Endodermal cell (in vitro differentiated cells): Measurements from ENCODE around the gene GP9. TPM values are rescaled to one million over a fixed set of nuclear protein-coding genes. Genes with fewer than 3 reads are reported as not detected.

ENCODE experiments used
- DNase-seq: peaks from one replicate; pipeline ENCODE4 v3.0.0-alpha.2; 2017
- H3K27ac ChIP-seq: 2 replicates; pipeline ENCODE4 v1.5.1; 2013; ENCODE audit warnings: mild to moderate bottlenecking, low read depth, low read length, moderate library complexity
- H3K27me3 ChIP-seq: 2 replicates; pipeline ENCODE4 v1.6.1; 2013; ENCODE audit warnings: mild to moderate bottlenecking, low read length, moderate library complexity; ENCODE audit not compliant: insufficient read depth, control insufficient read depth, poor library complexity, severe bottlenecking
- H3K36me3 ChIP-seq: 2 replicates; pipeline ENCODE4 v1.7.0; 2013; ENCODE audit warnings: mild to moderate bottlenecking, low read length, moderate library complexity; ENCODE audit not compliant: control insufficient read depth, insufficient read depth
- H3K4me1 ChIP-seq: one replicate; pipeline ENCODE4 v1.7.0; 2013; ENCODE audit warnings: low read length; ENCODE audit not compliant: control insufficient read depth, insufficient read depth
- H3K4me3 ChIP-seq: 2 replicates; pipeline ENCODE4 v1.5.1; 2013; ENCODE audit warnings: mild to moderate bottlenecking, low read length, moderate library complexity
- H3K9ac ChIP-seq: 2 replicates; pipeline ENCODE4 v1.6.1; 2013; ENCODE audit warnings: mild to moderate bottlenecking, low read length, moderate library complexity; ENCODE audit not compliant: poor library complexity, severe bottlenecking; ENCODE audit errors: extremely low read depth
- H3K9me3 ChIP-seq: 2 replicates; pipeline ENCODE4 v1.6.1; 2013; ENCODE audit warnings: mild to moderate bottlenecking, low read length, moderate library complexity; ENCODE audit not compliant: control insufficient read depth
- H3K27ac Mint-ChIP-seq: 2 replicates; pipeline ENCODE4 v1.8.0; 2020; ENCODE audit warnings: mixed read lengths
- H3K27me3 Mint-ChIP-seq: 2 replicates; pipeline ENCODE4 v1.8.0; 2021; ENCODE audit warnings: mild to moderate bottlenecking, mixed read lengths; ENCODE audit not compliant: insufficient read depth
- H3K36me3 Mint-ChIP-seq: 2 replicates; pipeline ENCODE4 v1.8.0; 2020; ENCODE audit warnings: low read depth, mixed read lengths
- H3K4me1 Mint-ChIP-seq: 2 replicates; pipeline ENCODE4 v1.8.0; 2020; ENCODE audit warnings: mixed read lengths
- H3K4me3 Mint-ChIP-seq: 2 replicates; pipeline ENCODE4 v1.8.0; 2020; ENCODE audit warnings: mild to moderate bottlenecking, moderate library complexity, mixed read lengths
- H3K9me3 Mint-ChIP-seq: 2 replicates; pipeline ENCODE4 v1.8.0; 2020; ENCODE audit warnings: mild to moderate bottlenecking, mixed read lengths
- WGBS, 2 experiments: methylation state at CpG; one replicate each; pipeline versions ENCODE4 v1.1.5 to v1.1.7; 2013; ENCODE audit warnings: missing lambda C conversion rate in 2 of 2, mixed read lengths in 1 of 2; ENCODE audit not compliant: insufficient coverage in 1 of 2, insufficient read length in 1 of 2; 5-methylcytosine and 5-hydroxymethylcytosine counted together
- total RNA-seq, 2 donors: library from RNA; stranded (reverse); fragmentation: NEBNext Ultra II Directional in 1 of 2; extraction: Animal tissue kit (Norgen Biotek cat#: 25700) in 1 of 2; gene quantifications; 2 replicates in 1 of 2; 3 replicates in 1 of 2; pipeline ENCODE4 v1.2.1, GENCODE V29; 2021
- TF ChIP-seq, protein P1 (sequence below): fragments of 200-600 bp; sonication (generic); conservative IDR thresholded peaks from 2 replicates; pipeline ENCODE4 v1.5.0; 2021; ENCODE audit warnings: antibody characterized with exemption, mild to moderate bottlenecking

GP9 gene
- total RNA-seq, 2 donors from 2014 or later: not detected

DNA sequence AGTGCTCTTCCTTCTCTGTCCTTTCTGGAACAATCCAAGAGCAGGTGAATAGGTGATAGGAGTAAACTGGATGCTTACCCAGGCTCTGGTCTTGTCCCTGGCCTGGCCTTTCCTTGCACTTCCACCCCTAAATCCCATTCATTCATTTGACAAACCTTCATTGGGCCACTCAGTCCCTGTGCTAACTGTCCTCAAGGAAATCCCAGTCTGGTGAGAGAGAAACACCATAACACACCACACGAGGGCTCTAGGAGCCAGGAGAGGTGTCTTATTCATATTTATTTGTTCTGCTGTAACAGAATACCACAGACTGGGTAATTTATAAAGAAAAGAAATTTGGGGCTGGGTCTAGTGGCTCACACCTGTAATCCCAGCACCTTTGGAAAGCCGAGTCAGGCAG is 36.7 kb upstream of the GP9 start:
- Histone ChIP-seq H3K9me3 (no peaks in the 10 kb centered on the region), H3K9ac (no peak overlapping the region), H3K27me3 (peaks cover 24% of the 10 kb centered on the region), H3K27ac (no peak overlapping the region), H3K36me3 (no peaks in the 10 kb centered on the region), H3K4me1 (no peaks in the 10 kb centered on the region), H3K4me3 (no peak overlapping the region)
- Mint-ChIP-seq H3K36me3 (no peaks in the 10 kb centered on the region), H3K27ac (no peak overlapping the region), H3K9me3 (peaks cover 12% of the 10 kb centered on the region), H3K4me1 (no peaks in the 10 kb centered on the region), H3K27me3 (peaks cover 67% of the 10 kb centered on the region), H3K4me3 (no peak overlapping the region)
- WGBS, 2 experiments: 83 to 98% methylated on average over 1 to 2 of the region's 2 CpGs
- peak; percentile 30 for DNase-seq
- TF ChIP-seq, protein P1, sequence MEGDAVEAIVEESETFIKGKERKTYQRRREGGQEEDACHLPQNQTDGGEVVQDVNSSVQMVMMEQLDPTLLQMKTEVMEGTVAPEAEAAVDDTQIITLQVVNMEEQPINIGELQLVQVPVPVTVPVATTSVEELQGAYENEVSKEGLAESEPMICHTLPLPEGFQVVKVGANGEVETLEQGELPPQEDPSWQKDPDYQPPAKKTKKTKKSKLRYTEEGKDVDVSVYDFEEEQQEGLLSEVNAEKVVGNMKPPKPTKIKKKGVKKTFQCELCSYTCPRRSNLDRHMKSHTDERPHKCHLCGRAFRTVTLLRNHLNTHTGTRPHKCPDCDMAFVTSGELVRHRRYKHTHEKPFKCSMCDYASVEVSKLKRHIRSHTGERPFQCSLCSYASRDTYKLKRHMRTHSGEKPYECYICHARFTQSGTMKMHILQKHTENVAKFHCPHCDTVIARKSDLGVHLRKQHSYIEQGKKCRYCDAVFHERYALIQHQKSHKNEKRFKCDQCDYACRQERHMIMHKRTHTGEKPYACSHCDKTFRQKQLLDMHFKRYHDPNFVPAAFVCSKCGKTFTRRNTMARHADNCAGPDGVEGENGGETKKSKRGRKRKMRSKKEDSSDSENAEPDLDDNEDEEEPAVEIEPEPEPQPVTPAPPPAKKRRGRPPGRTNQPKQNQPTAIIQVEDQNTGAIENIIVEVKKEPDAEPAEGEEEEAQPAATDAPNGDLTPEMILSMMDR: peak; percentile 60

DNA sequence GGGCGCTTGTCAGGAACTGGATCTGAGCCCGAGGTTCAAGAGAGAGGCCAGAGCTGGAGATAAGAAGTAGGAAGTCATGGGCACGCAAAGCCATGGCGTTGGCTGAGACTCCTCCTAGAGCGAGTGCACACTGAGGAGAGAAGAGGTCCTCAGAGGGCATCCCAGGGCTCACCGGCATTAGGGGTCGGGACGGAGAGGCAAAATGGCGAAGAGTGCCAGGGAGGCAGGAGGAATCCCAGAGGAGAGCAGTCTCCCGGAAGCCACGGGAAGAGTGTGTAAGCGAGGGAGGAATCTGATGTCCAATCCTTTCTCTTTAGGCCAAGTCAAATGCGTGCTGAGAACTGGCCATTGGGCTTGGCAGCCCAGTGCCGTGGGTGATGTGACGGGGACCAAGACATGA is 35.5 kb upstream of the GP9 start:
- Histone ChIP-seq H3K36me3 (no peaks in the 10 kb centered on the region), H3K27me3 (peaks cover 24% of the 10 kb centered on the region), H3K9ac (no peak overlapping the region), H3K9me3 (peaks cover under 1% of the 10 kb centered on the region), H3K4me3 (no peak overlapping the region), H3K4me1 (no peaks in the 10 kb centered on the region), H3K27ac (no peak overlapping the region)
- WGBS, 2 experiments: 91% methylated on average over 14 to 15 of the region's 15 CpGs
- TF ChIP-seq, protein P1: no peak
- Mint-ChIP-seq H3K27ac (no peak overlapping the region), H3K27me3 (peaks cover 69% of the 10 kb centered on the region), H3K36me3 (no peaks in the 10 kb centered on the region), H3K9me3 (peaks cover 15% of the 10 kb centered on the region), H3K4me3 (no peak overlapping the region), H3K4me1 (no peaks in the 10 kb centered on the region)
- peak; percentile 39 for DNase-seq

DNA sequence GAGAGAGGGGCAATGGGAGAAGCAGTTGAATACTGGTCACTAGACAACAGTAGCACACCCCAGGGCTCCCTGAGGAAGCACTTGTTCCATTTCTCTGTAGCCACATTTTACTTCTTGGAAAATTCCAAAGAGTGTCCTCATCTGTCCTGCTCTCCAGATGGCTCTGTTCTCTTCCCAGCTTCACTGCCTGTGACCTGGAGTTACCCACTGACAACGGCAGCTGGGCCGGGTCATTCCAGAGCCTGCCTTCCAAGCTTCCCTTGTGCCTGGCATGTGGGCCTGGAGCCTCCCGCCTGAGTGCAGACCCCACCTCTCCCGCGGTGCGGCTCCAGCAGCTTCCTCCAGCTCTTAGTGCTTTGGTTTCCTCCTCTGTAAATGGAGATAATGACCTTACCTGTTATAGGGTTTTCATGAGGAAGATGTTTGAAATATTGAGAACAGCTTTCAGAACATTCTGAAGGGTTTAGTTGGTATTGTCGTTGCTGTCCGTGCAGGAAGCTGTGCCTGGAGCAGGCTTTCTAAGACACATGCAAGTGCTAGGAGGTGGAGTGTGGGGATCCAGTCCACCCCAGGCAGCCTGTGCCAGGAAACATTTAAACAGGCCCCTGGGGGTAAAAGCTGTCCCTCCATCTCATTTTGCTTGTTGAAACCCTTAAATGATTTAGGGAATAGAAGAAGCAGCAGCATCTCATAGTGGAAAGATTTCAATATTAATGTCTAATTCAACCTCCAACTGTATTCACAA is 34.7 kb upstream of the GP9 start:
- H3K4me1 Mint-ChIP-seq: no peaks in the 10 kb centered on the region
- H3K4me3 ChIP-seq: no peak overlapping the region
- H3K4me1 ChIP-seq: no peaks in the 10 kb centered on the region
- peaks cover 16% of the 10 kb centered on the region for H3K9me3 Mint-ChIP-seq
- no peaks in the 10 kb centered on the region for H3K36me3 ChIP-seq
- peak; percentile 48 for DNase-seq
- H3K27me3 Mint-ChIP-seq: peaks cover 64% of the 10 kb centered on the region
- peaks cover 4% of the 10 kb centered on the region for H3K9me3 ChIP-seq
- no peaks in the 10 kb centered on the region for H3K36me3 Mint-ChIP-seq
- H3K27ac Mint-ChIP-seq: no peak overlapping the region
- H3K27ac ChIP-seq: peak overlapping the region; percentile 16
- H3K4me3 Mint-ChIP-seq: no peak overlapping the region
- H3K27me3 ChIP-seq: peaks cover 24% of the 10 kb centered on the region
- TF ChIP-seq, protein P1: no peak
- WGBS, 2 experiments: 91 to 94% methylated on average over 5 to 8 of the region's 8 CpGs
- H3K9ac ChIP-seq: no peak overlapping the region
